Activated CD4-positive, alpha-beta memory T cell treated with anti-CD3 and anti-CD28 coated beads for 36 hours (primary cell): ENCODE data around the gene SLC2A10. TPM values are rescaled to one million over a fixed set of nuclear protein-coding genes. Genes with fewer than 3 reads are reported as not detected.

Source experiments
- CTCF ChIA-PET: fragments of 350-600 bp; sonication (Branson Sonifier 250); formaldehyde crosslinking; loops from one replicate; lab custom pipeline; 2021; ENCODE audit warnings: antibody characterized with exemption, inconsistent platforms; lab: Charles Lee
- POLR2A ChIA-PET: fragments of 350-600 bp; sonication (Branson Sonifier 250); formaldehyde crosslinking; loops from one replicate; lab custom pipeline; 2021; ENCODE audit warnings: antibody characterized with exemption; lab: Charles Lee
- DNase-seq: peaks from one replicate; pipeline ENCODE4 v3.0.0-alpha.2; 2020
- H3K27ac Mint-ChIP-seq: one replicate; pipeline ENCODE4 v1.8.0; 2021; ENCODE audit warnings: mixed read lengths
- H3K27me3 Mint-ChIP-seq: one replicate; pipeline ENCODE4 v1.8.0; 2021; ENCODE audit warnings: mixed read lengths
- H3K36me3 Mint-ChIP-seq: one replicate; pipeline ENCODE4 v1.8.0; 2021; ENCODE audit warnings: mixed read lengths
- H3K4me1 Mint-ChIP-seq: one replicate; pipeline ENCODE4 v1.8.0; 2021; ENCODE audit warnings: low read depth, mixed read lengths
- H3K4me3 Mint-ChIP-seq: one replicate; pipeline ENCODE4 v1.8.0; 2021; ENCODE audit warnings: mild to moderate bottlenecking, mixed read lengths
- H3K9me3 Mint-ChIP-seq: one replicate; pipeline ENCODE4 v1.8.0; 2021; ENCODE audit warnings: mixed read lengths
- intact Hi-C: fragments of 100-400 bp; cut with micrococcal nuclease; formaldehyde crosslinking; loops from one replicate; pipeline ENCODE4 v1.15.1; 2023
- total RNA-seq, 2 experiments: library from RNA; stranded (reverse); gene quantifications; one replicate each; pipeline ENCODE4 v1.2.3, GENCODE V29; 2021

Gene SLC2A10
- total RNA-seq, 2 experiments from 2014 or later = not detected

DNA sequence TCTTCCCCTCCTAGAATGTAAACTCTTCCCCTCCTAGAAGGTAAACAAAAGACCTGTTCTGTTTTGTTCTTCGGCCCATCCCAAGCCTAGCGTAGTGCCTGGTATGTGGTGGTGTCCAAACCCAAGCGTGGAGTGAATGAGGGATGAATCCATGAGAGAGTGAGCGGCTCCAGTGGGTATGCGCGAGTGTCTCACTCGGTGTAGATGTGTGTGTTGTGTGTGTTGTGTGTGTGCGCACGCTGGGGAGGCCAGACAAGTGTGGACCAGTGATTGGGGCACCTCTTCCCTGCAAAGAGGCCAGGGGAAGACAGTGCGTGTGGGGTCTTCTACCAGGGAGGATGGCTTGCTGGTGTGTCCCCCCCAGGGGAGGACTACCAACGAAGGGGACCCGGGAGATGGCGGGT lies 392 bp upstream of the SLC2A10 start:
- no peak for DNase-seq
- ChIA-PET POLR2A (no interaction called here), CTCF (no interaction called here)
- H3K4me1 Mint-ChIP-seq = peaks cover 10% of the 10 kb centered on the region
- intact Hi-C loops = no loop called here
- H3K27me3 Mint-ChIP-seq = peaks cover 56% of the 10 kb centered on the region
- no peak overlapping the region for H3K27ac Mint-ChIP-seq
- peak overlapping the region; percentile 9 for H3K4me3 Mint-ChIP-seq
- no peaks in the 10 kb centered on the region for H3K36me3 Mint-ChIP-seq
- peaks cover 7% of the 10 kb centered on the region for H3K9me3 Mint-ChIP-seq

DNA sequence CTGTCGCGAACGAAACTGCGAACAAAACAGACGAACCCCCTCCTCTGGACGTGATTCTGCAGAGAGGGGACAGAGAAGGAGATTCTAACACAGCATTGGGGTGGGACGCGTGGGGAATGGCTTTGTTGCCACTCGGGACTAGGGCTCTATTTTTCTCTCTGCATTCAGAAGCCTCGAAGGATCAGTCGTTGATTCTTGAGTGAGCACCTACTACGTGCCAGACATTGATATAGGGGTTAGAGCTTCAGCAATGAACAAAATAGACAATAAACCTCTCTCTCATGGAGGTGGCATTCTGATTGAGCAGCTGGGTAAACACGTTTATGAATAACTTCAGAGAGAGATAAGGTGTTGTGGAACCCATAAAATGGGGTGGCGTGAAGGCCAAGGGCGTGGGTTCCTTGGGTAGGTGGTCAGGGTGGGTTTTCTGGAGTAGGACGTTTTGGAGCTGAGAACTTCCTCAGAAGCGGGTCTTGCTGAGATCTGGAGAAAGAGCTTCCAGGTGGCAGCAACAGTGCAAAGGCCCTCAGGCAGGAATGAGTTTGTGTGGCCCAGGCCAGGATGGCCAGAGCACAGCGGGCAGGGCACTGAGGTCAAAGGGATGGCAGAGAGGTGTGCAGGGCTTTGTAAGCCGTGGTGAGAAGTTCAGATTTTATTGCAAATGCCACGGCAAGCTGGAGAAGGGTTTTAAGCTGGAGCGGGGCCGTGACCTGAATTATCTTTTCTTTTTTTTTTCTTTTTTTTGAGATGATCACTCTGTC lies 884 bp downstream of the SLC2A10 start:
- peak overlapping the region; percentile 25 for H3K4me3 Mint-ChIP-seq
- intact Hi-C loops = no loop called here
- ChIA-PET CTCF (interaction anchor here (1.0 kb wide), 1 partner anchor 30 kb away, joined by 3 read pairs; no protein-coding TSS in a partner anchor), POLR2A (no interaction called here)
- no peaks in the 10 kb centered on the region for H3K36me3 Mint-ChIP-seq
- DNase-seq = no peak
- H3K27me3 Mint-ChIP-seq = peaks cover 57% of the 10 kb centered on the region
- peaks cover 7% of the 10 kb centered on the region for H3K9me3 Mint-ChIP-seq
- H3K27ac Mint-ChIP-seq = no peak overlapping the region
- H3K4me1 Mint-ChIP-seq = peaks cover 10% of the 10 kb centered on the region

GRCh38 chr20:46712056-46712636 lies 2.7 kb downstream of the SLC2A10 start:
- H3K27ac Mint-ChIP-seq = no peak overlapping the region
- H3K9me3 Mint-ChIP-seq = no peaks in the 10 kb centered on the region
- H3K4me3 Mint-ChIP-seq = no peak overlapping the region
- peaks cover 54% of the 10 kb centered on the region for H3K27me3 Mint-ChIP-seq
- ChIA-PET POLR2A (no interaction called here), CTCF (no interaction called here)
- H3K36me3 Mint-ChIP-seq = no peaks in the 10 kb centered on the region
- intact Hi-C loops = no loop called here
- DNase-seq = no peak
- H3K4me1 Mint-ChIP-seq = peaks cover 10% of the 10 kb centered on the region

GRCh38 chr20:46713957-46714834 lies 4.7 kb downstream of the SLC2A10 start:
- no peak for DNase-seq
- intact Hi-C loops = no loop called here
- no peak overlapping the region for H3K4me3 Mint-ChIP-seq
- H3K9me3 Mint-ChIP-seq = peaks cover 1% of the 10 kb centered on the region
- ChIA-PET CTCF (no interaction called here), POLR2A (no interaction called here)
- no peaks in the 10 kb centered on the region for H3K36me3 Mint-ChIP-seq
- H3K4me1 Mint-ChIP-seq = peaks cover 6% of the 10 kb centered on the region
- H3K27ac Mint-ChIP-seq = no peak overlapping the region
- peaks cover 37% of the 10 kb centered on the region for H3K27me3 Mint-ChIP-seq

- intact Hi-C loops = no loop called here
- H3K27me3 Mint-ChIP-seq = peaks cover 31% of the 10 kb centered on the region
- H3K27ac Mint-ChIP-seq = no peak overlapping the region
- CTCF ChIA-PET = interaction anchor here (1.0 kb wide), 1 partner anchor 157 kb away, joined by 3 read pairs; no protein-coding TSS in a partner anchor
- peaks cover under 1% of the 10 kb centered on the region for H3K36me3 Mint-ChIP-seq
- no peak overlapping the region for H3K4me3 Mint-ChIP-seq
- POLR2A ChIA-PET = no interaction called here
- no peak for DNase-seq
- H3K4me1 Mint-ChIP-seq = no peaks in the 10 kb centered on the region
- H3K9me3 Mint-ChIP-seq = peaks cover 13% of the 10 kb centered on the region
Measured at GRCh38 chr20:46715292-46715756, 5.9 kb downstream of the SLC2A10 start.

DNA sequence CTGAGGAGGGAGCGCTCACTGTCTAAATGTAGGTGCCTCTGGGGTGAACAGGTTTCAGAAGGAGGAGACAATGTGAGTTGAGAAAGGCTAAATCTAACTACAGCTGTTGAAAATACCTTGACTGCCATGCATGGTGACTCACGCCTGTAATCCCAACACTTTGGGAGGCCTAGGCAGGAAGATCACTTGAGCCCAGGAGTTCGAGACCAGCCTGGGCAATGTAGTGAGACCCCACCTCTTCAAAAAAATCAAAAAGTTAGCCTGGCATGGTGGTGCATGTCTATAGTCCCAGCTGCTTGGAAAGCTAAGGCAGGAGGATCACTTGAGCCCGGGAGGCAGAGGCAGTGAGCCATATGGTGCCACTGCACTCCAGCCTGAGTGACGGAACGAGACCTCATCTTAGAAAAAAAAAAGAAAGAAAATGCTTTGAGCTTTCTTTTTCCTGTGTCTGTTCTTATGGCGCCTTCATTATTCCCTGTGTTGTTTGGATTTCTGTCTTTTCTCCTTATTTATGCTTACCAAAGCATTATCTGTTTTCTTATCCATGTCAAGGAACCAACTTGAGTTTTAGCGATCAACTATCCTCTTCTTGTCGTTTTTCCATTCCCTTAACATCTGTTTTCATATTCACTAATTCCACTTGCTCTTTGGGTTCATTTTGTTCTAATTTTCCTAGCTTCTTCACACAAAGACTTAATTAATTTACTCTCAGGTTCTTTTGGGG lies 8.5 kb downstream of the SLC2A10 start:
- peaks cover 3% of the 10 kb centered on the region for H3K36me3 Mint-ChIP-seq

DNA sequence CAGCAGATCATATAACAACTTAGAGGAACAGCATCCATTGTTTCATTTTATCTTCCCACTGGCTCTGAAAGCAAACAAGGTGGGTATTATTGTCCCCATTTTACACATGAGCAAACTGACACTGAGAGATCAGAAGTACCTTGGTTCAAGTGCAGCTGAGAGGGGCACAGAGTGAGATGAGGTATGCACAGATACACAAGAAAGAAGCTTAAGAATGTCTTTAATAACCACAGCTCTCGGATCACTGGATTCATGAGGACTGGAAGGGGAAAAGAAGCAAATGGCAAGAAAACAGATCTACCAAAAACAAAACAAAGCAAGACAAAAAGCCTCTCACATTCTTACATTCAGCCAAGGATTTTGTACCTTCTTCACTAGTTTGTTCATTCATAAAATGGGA lies 10.6 kb downstream of the SLC2A10 start:
- ChIA-PET POLR2A (no interaction called here), CTCF (no interaction called here)
- peaks cover 3% of the 10 kb centered on the region for H3K36me3 Mint-ChIP-seq
- no peaks in the 10 kb centered on the region for H3K4me1 Mint-ChIP-seq
- peaks cover 19% of the 10 kb centered on the region for H3K9me3 Mint-ChIP-seq
- no peak overlapping the region for H3K4me3 Mint-ChIP-seq
- H3K27me3 Mint-ChIP-seq = peaks cover 2% of the 10 kb centered on the region
- no peak for DNase-seq
- no peak overlapping the region for H3K27ac Mint-ChIP-seq
- intact Hi-C loops = no loop called here

More for the DNA sequence above, 8.5 kb downstream of the SLC2A10 start:
- intact Hi-C loops = no loop called here
- Mint-ChIP-seq H3K4me1 (no peaks in the 10 kb centered on the region), H3K27me3 (peaks cover 19% of the 10 kb centered on the region), H3K27ac (no peak overlapping the region), H3K4me3 (no peak overlapping the region), H3K9me3 (peaks cover 19% of the 10 kb centered on the region)
- no peak for DNase-seq
- POLR2A ChIA-PET = interaction anchor here (0.5 kb wide), 1 partner anchor 16 kb away, joined by 3 read pairs; no protein-coding TSS in a partner anchor
- CTCF ChIA-PET = no interaction called here

GRCh38 chr20:46720776-46721425 lies 11.5 kb downstream of the SLC2A10 start:
- CTCF ChIA-PET = interaction anchor here (1.1 kb wide), 1 partner anchor 31 kb away, joined by 3 read pairs; no protein-coding TSS in a partner anchor
- Mint-ChIP-seq H3K9me3 (peaks cover 19% of the 10 kb centered on the region), H3K4me1 (no peaks in the 10 kb centered on the region), H3K27me3 (peaks cover under 1% of the 10 kb centered on the region), H3K4me3 (no peak overlapping the region), H3K27ac (no peak overlapping the region), H3K36me3 (peaks cover 3% of the 10 kb centered on the region)
- peak; percentile 16 for DNase-seq
- POLR2A ChIA-PET = no interaction called here
- intact Hi-C loops = no loop called here

- no peak for DNase-seq
- Mint-ChIP-seq H3K9me3 (peaks cover 19% of the 10 kb centered on the region), H3K27ac (no peak overlapping the region), H3K4me1 (no peaks in the 10 kb centered on the region), H3K27me3 (no peaks in the 10 kb centered on the region), H3K36me3 (peaks cover 3% of the 10 kb centered on the region), H3K4me3 (no peak overlapping the region)
- CTCF ChIA-PET = interaction anchor here (1.1 kb wide), 1 partner anchor 31 kb away, joined by 3 read pairs; no protein-coding TSS in a partner anchor
- POLR2A ChIA-PET = no interaction called here
- intact Hi-C loops = no loop called here
Measured at GRCh38 chr20:46721476-46721875, 12.0 kb downstream of the SLC2A10 start.

DNA sequence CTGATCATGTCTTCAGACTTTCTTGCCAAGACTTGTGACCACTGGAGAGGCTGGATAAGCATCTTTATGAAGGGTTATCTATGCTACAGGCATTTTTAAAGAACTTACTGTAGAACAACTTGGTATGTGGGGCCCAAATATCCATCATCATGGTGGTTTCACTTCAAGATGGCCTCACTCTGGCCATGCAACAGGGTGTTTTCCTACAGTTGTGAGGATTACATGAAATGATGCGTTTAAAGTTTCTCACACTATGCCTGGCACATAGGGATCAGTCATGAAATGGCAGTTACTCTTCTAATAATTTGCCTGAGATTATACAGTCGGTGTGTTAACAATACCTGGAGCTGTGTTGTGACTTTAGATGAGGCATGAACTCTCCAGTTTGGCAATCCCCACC lies 13.0 kb downstream of the SLC2A10 start:
- POLR2A ChIA-PET = no interaction called here
- H3K4me1 Mint-ChIP-seq = no peaks in the 10 kb centered on the region
- peaks cover 3% of the 10 kb centered on the region for H3K36me3 Mint-ChIP-seq
- CTCF ChIA-PET = interaction anchor here (1.0 to 1.1 kb wide), 2 partner anchors 36 to 662 kb away, joined by 4 read pairs; no protein-coding TSS in a partner anchor
- intact Hi-C loops = no loop called here
- no peaks in the 10 kb centered on the region for H3K27me3 Mint-ChIP-seq
- no peak overlapping the region for H3K4me3 Mint-ChIP-seq
- no peak overlapping the region for H3K27ac Mint-ChIP-seq
- DNase-seq = no peak
- peaks cover 19% of the 10 kb centered on the region for H3K9me3 Mint-ChIP-seq

DNA sequence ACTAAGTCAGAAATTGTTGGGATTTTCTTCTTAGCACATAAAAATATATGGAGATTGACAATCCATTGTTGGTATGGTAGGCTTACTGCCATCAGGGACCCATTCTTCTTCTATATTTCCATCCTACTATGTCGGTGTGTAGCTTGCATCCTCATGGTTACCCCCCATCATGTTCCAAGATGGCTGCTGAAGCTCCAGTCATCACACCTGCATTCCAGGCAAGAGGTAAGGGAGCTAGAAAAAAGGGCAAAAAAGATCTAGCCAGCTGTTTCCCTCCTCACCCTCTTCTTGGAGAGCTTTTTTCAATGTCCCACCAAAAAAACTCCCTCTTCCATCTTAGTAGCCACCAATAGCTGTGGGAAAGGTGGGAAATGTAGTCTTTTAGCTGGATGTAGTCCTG lies 13.6 kb downstream of the SLC2A10 start:
- Mint-ChIP-seq H3K9me3 (peaks cover 19% of the 10 kb centered on the region), H3K4me3 (no peak overlapping the region), H3K36me3 (peaks cover 3% of the 10 kb centered on the region), H3K4me1 (no peaks in the 10 kb centered on the region), H3K27me3 (no peaks in the 10 kb centered on the region), H3K27ac (no peak overlapping the region)
- CTCF ChIA-PET = interaction anchor here (1.0 to 1.1 kb wide), 2 partner anchors 35 to 661 kb away, joined by 4 read pairs; no protein-coding TSS in a partner anchor
- intact Hi-C loops = no loop called here
- POLR2A ChIA-PET = no interaction called here
- DNase-seq = no peak
